ENCODE measurements around the gene CCR3.

DNA sequence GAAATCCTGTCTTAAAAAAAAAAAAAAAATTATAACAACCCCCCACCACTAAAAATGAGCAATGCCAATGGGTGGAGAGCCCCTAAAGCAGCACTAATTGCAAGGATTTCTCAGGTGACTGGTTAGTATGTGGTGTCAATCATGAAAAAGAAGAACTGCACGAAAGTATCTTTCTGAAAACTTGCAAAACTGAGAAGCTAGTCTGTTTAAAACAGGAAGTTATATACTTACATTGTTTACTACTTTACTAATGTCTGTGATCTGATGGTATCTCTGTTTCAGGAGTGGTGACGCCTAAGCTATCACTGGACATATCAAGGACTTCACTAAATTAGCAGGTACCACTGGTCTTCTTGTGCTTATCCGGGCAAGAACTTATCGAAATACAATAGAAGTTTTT is at the start of gene CCR3:
- TF ChIP-seq, protein P1, sequence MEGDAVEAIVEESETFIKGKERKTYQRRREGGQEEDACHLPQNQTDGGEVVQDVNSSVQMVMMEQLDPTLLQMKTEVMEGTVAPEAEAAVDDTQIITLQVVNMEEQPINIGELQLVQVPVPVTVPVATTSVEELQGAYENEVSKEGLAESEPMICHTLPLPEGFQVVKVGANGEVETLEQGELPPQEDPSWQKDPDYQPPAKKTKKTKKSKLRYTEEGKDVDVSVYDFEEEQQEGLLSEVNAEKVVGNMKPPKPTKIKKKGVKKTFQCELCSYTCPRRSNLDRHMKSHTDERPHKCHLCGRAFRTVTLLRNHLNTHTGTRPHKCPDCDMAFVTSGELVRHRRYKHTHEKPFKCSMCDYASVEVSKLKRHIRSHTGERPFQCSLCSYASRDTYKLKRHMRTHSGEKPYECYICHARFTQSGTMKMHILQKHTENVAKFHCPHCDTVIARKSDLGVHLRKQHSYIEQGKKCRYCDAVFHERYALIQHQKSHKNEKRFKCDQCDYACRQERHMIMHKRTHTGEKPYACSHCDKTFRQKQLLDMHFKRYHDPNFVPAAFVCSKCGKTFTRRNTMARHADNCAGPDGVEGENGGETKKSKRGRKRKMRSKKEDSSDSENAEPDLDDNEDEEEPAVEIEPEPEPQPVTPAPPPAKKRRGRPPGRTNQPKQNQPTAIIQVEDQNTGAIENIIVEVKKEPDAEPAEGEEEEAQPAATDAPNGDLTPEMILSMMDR (IDR thresholded peaks at IDR 0.05): no peak
- TF ChIP-seq POLR2A (IDR thresholded peaks at IDR 0.05): no peak
